A549 (cell line): ENCODE data around the gene SPDYE4.

Experiments used
- BHLHE40 ChIP-seq: IDR thresholded peaks from 2 replicates; pipeline ENCODE4 v1.6.1; 2012; ENCODE audit warnings: low read depth, low read length, inconsistent platforms
- CEBPB ChIP-seq, 2 experiments: fragments of >200 bp in 1 of 2; sonication (Bioruptor Twin) in 1 of 2; formaldehyde crosslinking in 1 of 2; IDR thresholded peaks; 2 replicates each; pipeline ENCODE4 v1.6.1; 2012 to 2016
- ELK1 ChIP-seq: fragments of 150-350 bp; IDR thresholded peaks from 2 replicates; pipeline ENCODE4 v1.6.1; 2014; ENCODE audit warnings: low read depth, mild to moderate bottlenecking, low read length
- PHF8 ChIP-seq: fragments of 200-600 bp; sonication (generic); IDR thresholded peaks from 2 replicates; pipeline ENCODE4 v1.6.1; 2016; ENCODE audit warnings: low read depth, mild to moderate bottlenecking, antibody characterized with exemption, moderate library complexity, borderline replicate concordance
- POLR2A ChIP-seq: IDR thresholded peaks from 2 replicates; pipeline ENCODE4 v1.6.1; 2012; ENCODE audit warnings: mild to moderate bottlenecking, low read length
- RAD21 ChIP-seq, 2 experiments: fragments of >200 bp in 1 of 2; sonication (Bioruptor Twin) in 1 of 2; formaldehyde crosslinking in 1 of 2; IDR thresholded peaks in 1 of 2; conservative IDR thresholded peaks in 1 of 2; 2 replicates in 1 of 2; 3 replicates in 1 of 2; pipeline ENCODE4 v1.6.1; 2012 to 2018; ENCODE audit warnings: inconsistent platforms in 1 of 2
- TF ChIP-seq, protein P1 (sequence below): fragments of >200 bp; sonication (Bioruptor Twin); formaldehyde crosslinking; IDR thresholded peaks from 3 replicates; pipeline ENCODE4 v1.5.1; 2016

GRCh38 chr17:8747742-8748141 lies 10.6 kb downstream of the SPDYE4 start:
- TF ChIP-seq RAD21 (conservative IDR thresholded peaks at IDR 0.05 in 1 of 2, IDR thresholded peaks at IDR 0.05 in 1 of 2) (no peak), ELK1 (no peak), CEBPB (IDR thresholded peaks at IDR 0.05) (no peak), BHLHE40 (no peak), POLR2A (no peak), PHF8 (no peak)
- TF ChIP-seq, protein P1, sequence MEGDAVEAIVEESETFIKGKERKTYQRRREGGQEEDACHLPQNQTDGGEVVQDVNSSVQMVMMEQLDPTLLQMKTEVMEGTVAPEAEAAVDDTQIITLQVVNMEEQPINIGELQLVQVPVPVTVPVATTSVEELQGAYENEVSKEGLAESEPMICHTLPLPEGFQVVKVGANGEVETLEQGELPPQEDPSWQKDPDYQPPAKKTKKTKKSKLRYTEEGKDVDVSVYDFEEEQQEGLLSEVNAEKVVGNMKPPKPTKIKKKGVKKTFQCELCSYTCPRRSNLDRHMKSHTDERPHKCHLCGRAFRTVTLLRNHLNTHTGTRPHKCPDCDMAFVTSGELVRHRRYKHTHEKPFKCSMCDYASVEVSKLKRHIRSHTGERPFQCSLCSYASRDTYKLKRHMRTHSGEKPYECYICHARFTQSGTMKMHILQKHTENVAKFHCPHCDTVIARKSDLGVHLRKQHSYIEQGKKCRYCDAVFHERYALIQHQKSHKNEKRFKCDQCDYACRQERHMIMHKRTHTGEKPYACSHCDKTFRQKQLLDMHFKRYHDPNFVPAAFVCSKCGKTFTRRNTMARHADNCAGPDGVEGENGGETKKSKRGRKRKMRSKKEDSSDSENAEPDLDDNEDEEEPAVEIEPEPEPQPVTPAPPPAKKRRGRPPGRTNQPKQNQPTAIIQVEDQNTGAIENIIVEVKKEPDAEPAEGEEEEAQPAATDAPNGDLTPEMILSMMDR, result no peak
